GM23248 (cell line): ENCODE measurements around the gene PACSIN1. TPM values are rescaled to one million over a fixed set of nuclear protein-coding genes. Genes with fewer than 3 reads are reported as not detected.

ENCODE experiments used
- DNase-seq: peaks from one replicate; pipeline ENCODE4 v3.0.0-alpha.2; 2015
- H2AFZ ChIP-seq: fragments of 200-600 bp; sonication (generic); 2 replicates; pipeline ENCODE4 v1.6.1; 2016; ENCODE audit warnings: antibody characterized with exemption
- H3F3A ChIP-seq: fragments of 200-600 bp; sonication (generic); 2 replicates; pipeline ENCODE4 v1.6.1; 2016; ENCODE audit warnings: mild to moderate bottlenecking, antibody characterized with exemption, mixed run types; ENCODE audit not compliant: insufficient read depth
- H3K27ac ChIP-seq: fragments of 200-600 bp; sonication (generic); 2 replicates; pipeline ENCODE4 v1.5.1; 2016; ENCODE audit warnings: mild to moderate bottlenecking
- H3K27me3 ChIP-seq: fragments of 200-600 bp; sonication (generic); replicated peaks from 2 replicates; pipeline ENCODE4 v1.6.1; 2016; ENCODE audit warnings: mild to moderate bottlenecking; ENCODE audit not compliant: insufficient read depth
- H3K36me3 ChIP-seq: fragments of 200-600 bp; sonication (generic); 2 replicates; pipeline ENCODE4 v1.6.1; 2016; ENCODE audit warnings: low read depth, mild to moderate bottlenecking
- H3K4me1 ChIP-seq: fragments of 200-600 bp; sonication (generic); 2 replicates; pipeline ENCODE4 v1.6.1; 2016; ENCODE audit warnings: mild to moderate bottlenecking; ENCODE audit not compliant: insufficient read depth
- H3K4me2 ChIP-seq: fragments of 200-600 bp; sonication (generic); one replicate; pipeline ENCODE4 v1.6.1; 2016; ENCODE audit warnings: mild to moderate bottlenecking; ENCODE audit not compliant: unreplicated experiment
- H3K4me3 ChIP-seq: fragments of 200-600 bp; sonication (generic); 2 replicates; pipeline ENCODE4 v1.5.1; 2016; ENCODE audit warnings: mild to moderate bottlenecking
- H3K79me2 ChIP-seq: fragments of 200-600 bp; sonication (generic); 2 replicates; pipeline ENCODE4 v1.6.1; 2016; ENCODE audit warnings: mild to moderate bottlenecking; ENCODE audit not compliant: insufficient read depth
- H3K9ac ChIP-seq: fragments of 200-600 bp; sonication (generic); 2 replicates; pipeline ENCODE4 v1.6.1; 2016; ENCODE audit warnings: mild to moderate bottlenecking
- H3K9me2 ChIP-seq: fragments of 200-600 bp; sonication (generic); 2 replicates; pipeline ENCODE4 v1.6.1; 2016; ENCODE audit warnings: mixed run types, mild to moderate bottlenecking, moderate library complexity; ENCODE audit not compliant: insufficient read depth
- H3K9me3 ChIP-seq: fragments of 200-600 bp; sonication (generic); one replicate; pipeline ENCODE4 v1.6.1; 2017; ENCODE audit warnings: low read depth
- H4K20me1 ChIP-seq: fragments of 200-600 bp; sonication (generic); 2 replicates; pipeline ENCODE4 v1.6.0; 2016; ENCODE audit not compliant: insufficient read depth
- EZH2 ChIP-seq: fragments of 200-600 bp; sonication (generic); IDR thresholded peaks from 2 replicates; pipeline ENCODE4 v1.6.1; 2018; ENCODE audit warnings: antibody characterized with exemption, mild to moderate bottlenecking; ENCODE audit not compliant: insufficient read depth, poor library complexity, severe bottlenecking
- EZH2phosphoT487 ChIP-seq: fragments of 200-600 bp; sonication (generic); IDR thresholded peaks from 2 replicates; pipeline ENCODE4 v1.6.1; 2018; ENCODE audit warnings: antibody characterized with exemption, moderate library complexity, mild to moderate bottlenecking, low read depth; ENCODE audit not compliant: insufficient read depth
- WGBS, 2 experiments: methylation state at CpG; one replicate each; pipeline ENCODE4 v1.1.6; 2015 to 2017; ENCODE audit warnings: low lambda C conversion rate in 2 of 2, low coverage in 1 of 2; ENCODE audit errors: missing lambda C conversion rate in 2 of 2; 5-methylcytosine and 5-hydroxymethylcytosine counted together
- in situ Hi-C: fragments of 300-500 bp; cut with MboI; formaldehyde crosslinking; loops from 2 replicates; pipeline ENCODE4 v1.15.0; 2020
- polyA plus RNA-seq: library from polyadenylated mRNA; unstranded; fragments of >200 nt; fragmentation: Nextera tagmentation; extraction: Ambion mirVana; gene quantifications from 2 replicates; pipeline ENCODE4 v1.2.1, GENCODE V29; 2016
- total RNA-seq: library from RNA; depleted of rRNA; stranded (reverse); fragments of >200 nt; shearing (Covaris generic); gene quantifications from 2 replicates; pipeline ENCODE4 v1.2.3, GENCODE V29; 2014

The PACSIN1 gene
- total and polyA plus RNA-seq, 2 experiments from 2014 or later, result not detected

DNA sequence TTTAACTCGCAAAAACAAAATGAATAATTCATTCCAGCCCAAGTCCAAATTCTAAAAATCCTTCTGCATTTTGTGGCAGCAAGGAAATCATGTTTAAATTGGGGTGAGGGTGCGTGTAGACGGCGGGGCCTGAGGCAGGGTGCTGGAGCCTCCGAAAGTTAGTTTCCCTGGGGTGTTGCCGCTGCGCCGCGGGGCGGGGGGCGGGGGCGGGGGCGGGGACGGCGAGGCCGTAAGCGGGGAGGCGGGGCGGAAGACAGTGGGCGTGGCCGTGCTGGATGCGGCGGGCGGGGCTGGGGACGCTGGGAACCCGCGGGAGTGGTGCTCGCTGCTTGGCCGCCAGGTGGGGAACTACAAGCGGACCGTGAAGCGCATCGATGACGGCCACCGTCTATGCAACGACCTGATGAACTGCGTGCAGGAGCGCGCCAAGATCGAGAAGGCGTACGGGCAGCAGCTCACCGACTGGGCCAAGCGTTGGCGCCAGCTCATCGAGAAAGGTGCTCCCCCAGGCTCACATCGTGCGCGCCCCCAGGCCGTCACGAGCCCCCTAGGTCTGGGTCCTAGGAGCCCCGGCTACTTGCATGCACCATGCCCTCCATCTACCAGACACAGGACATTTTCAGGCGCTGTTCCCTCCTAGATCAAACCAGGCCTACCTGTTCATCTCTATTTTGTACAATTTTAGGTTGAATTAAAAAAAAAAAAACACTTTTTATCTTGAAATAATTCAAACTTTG is 61.3 kb downstream of the PACSIN1 start:
- peak; percentile 96 for DNase-seq
- peak overlapping the region; percentile 55 for H3K4me3 ChIP-seq
- 7 to 11% methylated on average over 30 to 51 of the region's 53 CpGs for WGBS, 2 experiments
- peak overlapping the region; percentile 76 for H3K9ac ChIP-seq
- no peak for TF ChIP-seq EZH2phosphoT487
- TF ChIP-seq EZH2, result no peak
- no peaks in the 10 kb centered on the region for H3K9me2 ChIP-seq
- H4K20me1 ChIP-seq, result no peaks in the 10 kb centered on the region
- H2AFZ ChIP-seq, result peak overlapping the region; percentile 93
- H3K27ac ChIP-seq, result no peak overlapping the region
- H3K9me3 ChIP-seq, result no peaks in the 10 kb centered on the region
- in situ Hi-C loops, result no loop called here
- H3K36me3 ChIP-seq, result no peaks in the 10 kb centered on the region
- peak overlapping the region; percentile 81 for H3K4me2 ChIP-seq
- H3F3A ChIP-seq, result no peaks in the 10 kb centered on the region
- no peaks in the 10 kb centered on the region for H3K27me3 ChIP-seq
- H3K79me2 ChIP-seq, result no peaks in the 10 kb centered on the region
- H3K4me1 ChIP-seq, result peaks cover 5% of the 10 kb centered on the region; the same call in 1 of the 2 replicates

- DNase-seq, result no peak
- Histone ChIP-seq H3K4me2 (no peak overlapping the region), H3K9me3 (no peaks in the 10 kb centered on the region), H4K20me1 (no peaks in the 10 kb centered on the region), H3K36me3 (no peaks in the 10 kb centered on the region), H3K4me1 (peaks cover 5% of the 10 kb centered on the region; the same call in 1 of the 2 replicates), H3K79me2 (no peaks in the 10 kb centered on the region), H2AFZ (no peak overlapping the region), H3K9me2 (no peaks in the 10 kb centered on the region), H3K9ac (no peak overlapping the region), H3K4me3 (no peak overlapping the region), H3K27ac (no peak overlapping the region), H3K27me3 (no peaks in the 10 kb centered on the region), H3F3A (no peaks in the 10 kb centered on the region)
- 76 to 80% methylated on average over 12 of the region's 12 CpGs for WGBS, 2 experiments
- TF ChIP-seq EZH2phosphoT487 (no peak), EZH2 (no peak)
- in situ Hi-C loops, result no loop called here
Observed at GRCh38 chr6:34527751-34528670, 62.1 kb downstream of the PACSIN1 start.

DNA sequence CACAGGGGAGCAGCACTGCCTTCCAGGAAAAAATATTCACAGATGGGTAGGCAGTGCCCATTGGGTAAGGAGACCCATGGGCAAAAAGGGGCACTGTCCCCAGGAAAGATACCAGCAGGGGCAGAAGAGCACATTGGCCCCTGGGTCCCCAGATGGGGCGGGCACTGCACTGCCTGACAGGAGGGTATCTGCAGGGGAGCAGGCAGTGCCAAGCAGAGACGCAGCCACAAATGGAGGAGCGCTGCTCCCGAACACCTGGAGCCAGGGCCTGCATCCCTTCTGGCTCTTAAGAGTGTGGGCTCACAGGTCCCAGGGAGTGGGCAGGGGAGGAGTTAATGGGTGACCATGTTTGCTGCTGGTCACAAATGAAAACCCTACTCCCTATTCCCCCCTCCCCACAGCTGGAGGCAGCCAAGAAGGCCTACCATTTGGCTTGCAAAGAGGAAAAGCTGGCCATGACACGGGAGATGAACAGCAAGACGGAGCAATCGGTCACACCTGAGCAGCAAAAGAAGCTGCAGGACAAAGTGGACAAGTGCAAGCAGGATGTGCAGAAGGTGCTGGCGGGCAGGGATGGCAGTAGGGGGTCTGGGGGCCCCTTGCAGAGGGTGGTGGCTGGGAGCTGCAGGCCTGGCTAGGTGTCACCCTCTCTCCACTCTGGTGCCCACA is 63.3 kb downstream of the PACSIN1 start:
- in situ Hi-C loops, result no loop called here
- H3F3A ChIP-seq, result no peaks in the 10 kb centered on the region
- H3K27me3 ChIP-seq, result no peaks in the 10 kb centered on the region
- no peaks in the 10 kb centered on the region for H3K9me3 ChIP-seq
- no peak overlapping the region for H3K9ac ChIP-seq
- H2AFZ ChIP-seq, result no peak overlapping the region
- H4K20me1 ChIP-seq, result no peaks in the 10 kb centered on the region
- no peak overlapping the region for H3K27ac ChIP-seq
- H3K36me3 ChIP-seq, result no peaks in the 10 kb centered on the region
- TF ChIP-seq EZH2phosphoT487 (no peak), EZH2 (no peak)
- no peak overlapping the region for H3K4me2 ChIP-seq
- H3K4me1 ChIP-seq, result peaks cover 5% of the 10 kb centered on the region; the same call in 1 of the 2 replicates
- H3K4me3 ChIP-seq, result no peak overlapping the region
- H3K79me2 ChIP-seq, result no peaks in the 10 kb centered on the region
- H3K9me2 ChIP-seq, result no peaks in the 10 kb centered on the region
- 68 to 74% methylated on average over 8 of the region's 8 CpGs for WGBS, 2 experiments
- no peak for DNase-seq

DNA sequence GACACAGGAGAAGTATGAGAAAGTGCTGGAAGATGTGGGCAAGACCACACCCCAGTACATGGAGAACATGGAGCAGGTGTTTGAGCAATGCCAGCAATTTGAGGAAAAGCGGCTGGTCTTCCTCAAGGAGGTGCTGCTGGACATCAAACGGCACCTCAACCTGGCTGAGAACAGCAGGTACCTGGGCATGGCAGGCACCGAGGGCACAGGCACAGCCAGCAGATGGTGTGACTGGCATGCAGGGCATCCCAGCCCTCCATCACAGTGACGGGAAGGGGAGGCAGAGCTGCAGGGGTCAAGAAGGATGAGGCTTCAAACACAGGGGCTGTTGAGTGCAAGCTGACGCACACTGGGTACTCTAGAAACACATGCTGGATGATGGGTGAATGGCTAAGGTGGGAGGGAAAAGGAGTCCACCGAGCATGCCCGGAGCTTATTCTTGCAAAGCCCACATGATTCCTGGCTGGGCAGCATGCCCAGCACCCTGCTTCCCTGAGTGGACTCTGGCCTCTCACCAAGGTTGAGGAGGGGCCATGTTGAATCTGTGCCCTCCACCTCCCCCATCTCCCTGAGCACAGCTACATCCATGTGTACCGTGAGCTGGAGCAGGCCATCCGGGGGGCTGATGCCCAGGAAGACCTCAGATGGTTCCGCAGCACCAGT is 63.9 kb downstream of the PACSIN1 start:
- Histone ChIP-seq H4K20me1 (no peaks in the 10 kb centered on the region), H3K4me3 (no peak overlapping the region), H3K79me2 (no peaks in the 10 kb centered on the region), H3K27me3 (no peaks in the 10 kb centered on the region), H3K36me3 (no peaks in the 10 kb centered on the region), H3K27ac (no peak overlapping the region), H2AFZ (no peak overlapping the region), H3K9ac (no peak overlapping the region), H3K4me1 (peaks cover 5% of the 10 kb centered on the region; the same call in 1 of the 2 replicates), H3K9me2 (no peaks in the 10 kb centered on the region), H3K4me2 (no peak overlapping the region), H3F3A (no peaks in the 10 kb centered on the region), H3K9me3 (no peaks in the 10 kb centered on the region)
- no peak for DNase-seq
- 76% methylated on average over 10 of the region's 10 CpGs for WGBS, 2 experiments
- TF ChIP-seq EZH2phosphoT487 (no peak), EZH2 (no peak)
- in situ Hi-C loops, result no loop called here
